ENCODE data around the gene ATP7A.

ATP7A gene

GRCh38 chrX:77945910-77946545, 35.5 kb downstream of the ATP7A start:
- no peak for DNase-seq (ENCODE audit: low read depth)

GRCh38 chrX:77946571-77946970, 36.1 kb downstream of the ATP7A start:
- DNase-seq (ENCODE audit: low read depth) = no peak

GRCh38 chrX:77949840-77950239, 39.3 kb downstream of the ATP7A start:
- no peak for DNase-seq (ENCODE audit: low read depth)

GRCh38 chrX:77952173-77952572, 41.7 kb downstream of the ATP7A start:
- DNase-seq (ENCODE audit: low read depth) = peak; percentile 9

GRCh38 chrX:77953302-77953701, 42.8 kb downstream of the ATP7A start:
- no peak for DNase-seq (ENCODE audit: low read depth)

- peak; percentile 3 for DNase-seq (ENCODE audit: low read depth)
Measured at GRCh38 chrX:77953708-77954107, 43.2 kb downstream of the ATP7A start.

- no peak for DNase-seq (ENCODE audit: low read depth)
Measured at GRCh38 chrX:77960567-77960966, 50.1 kb downstream of the ATP7A start.

GRCh38 chrX:77961063-77961462, 50.6 kb downstream of the ATP7A start:
- DNase-seq (ENCODE audit: low read depth) = no peak

GRCh38 chrX:77962068-77962902, 51.8 kb downstream of the ATP7A start:
- DNase-seq (ENCODE audit: low read depth) = peak; percentile 33

GRCh38 chrX:77966361-77966760, 55.9 kb downstream of the ATP7A start:
- DNase-seq (ENCODE audit: low read depth) = no peak

- no peak for DNase-seq (ENCODE audit: low read depth)
Measured at GRCh38 chrX:77967631-77968030, 57.1 kb downstream of the ATP7A start.

GRCh38 chrX:77969538-77969937, 59.0 kb downstream of the ATP7A start, which contains the start of gene PGAM4:
TSS of gene PGAM4 (minus strand) at chrX:77969638. CDS start at chrX:77969638, 0 bp downstream.
- no peak for DNase-seq (ENCODE audit: low read depth)

- peak; percentile 8 for DNase-seq (ENCODE audit: low read depth)
Measured at GRCh38 chrX:77975755-77976154, 65.3 kb downstream of the ATP7A start.

- no peak for DNase-seq (ENCODE audit: low read depth)
Measured at GRCh38 chrX:77977095-77977494, 66.6 kb downstream of the ATP7A start.

- no peak for DNase-seq (ENCODE audit: low read depth)
Measured at GRCh38 chrX:77977518-77977917, 67.0 kb downstream of the ATP7A start.

GRCh38 chrX:77979870-77980269, 69.4 kb downstream of the ATP7A start:
- DNase-seq (ENCODE audit: low read depth) = no peak

- no peak for DNase-seq (ENCODE audit: low read depth)
Measured at GRCh38 chrX:78011846-78012245, 101.4 kb downstream of the ATP7A start.

GRCh38 chrX:78019586-78020483, 109.3 kb downstream of the ATP7A start:
- DNase-seq (ENCODE audit: low read depth) = no peak

GRCh38 chrX:78024349-78025059, 114.0 kb downstream of the ATP7A start:
- peak; percentile 57 for DNase-seq (ENCODE audit: low read depth)

GRCh38 chrX:78027798-78028197, 117.3 kb downstream of the ATP7A start:
- DNase-seq (ENCODE audit: low read depth) = no peak

- peak; percentile 50 for DNase-seq (ENCODE audit: low read depth)
Measured at GRCh38 chrX:78029663-78030062, 119.2 kb downstream of the ATP7A start.

GRCh38 chrX:78035061-78035460, 124.6 kb downstream of the ATP7A start:
- no peak for DNase-seq (ENCODE audit: low read depth)

Measured in ELR (cell line).